Thoracic aorta (tissue), 2 donors: Measurements from ENCODE around the gene CPT1A. TPM values are rescaled to one million over a fixed set of nuclear protein-coding genes. Genes with fewer than 3 reads are reported as not detected.

Experiments
- ATAC-seq: fragments of 150-250 bp; one replicate; pipeline ENCODE4 v1.8.0; 2017; ENCODE audit warnings: low read depth; ENCODE audit not compliant: insufficient number of reproducible peaks, low FRiP score
- DNase-seq: peaks from one replicate; pipeline ENCODE4 v3.0.0-alpha.2; 2020; ENCODE audit warnings: low spot score
- H3K27ac ChIP-seq, 2 donors: fragments of 200-600 bp; sonication (generic); 1 replicate in 1 of 2; 2 replicates in 1 of 2; pipeline ENCODE4 v1.5.1; 2016; ENCODE audit warnings: mild to moderate bottlenecking in 2 of 2, moderate library complexity in 2 of 2
- H3K27me3 ChIP-seq: fragments of 200-600 bp; sonication (generic); replicated peaks from 2 replicates; pipeline ENCODE4 v1.6.0; 2016; ENCODE audit warnings: mild to moderate bottlenecking; ENCODE audit not compliant: insufficient read depth
- H3K36me3 ChIP-seq: fragments of 200-600 bp; sonication (generic); one replicate; pipeline ENCODE4 v1.5.1; 2016
- H3K4me1 ChIP-seq, 2 donors: fragments of 200-600 bp; sonication (generic); 1 replicate in 1 of 2; 2 replicates in 1 of 2; pipeline versions ENCODE4 v1.5.1 to v1.6.0; 2016; ENCODE audit warnings: low read depth in 2 of 2, mild to moderate bottlenecking in 1 of 2; ENCODE audit not compliant: control insufficient read depth in 1 of 2
- H3K4me3 ChIP-seq: fragments of 200-600 bp; sonication (generic); 2 replicates; pipeline ENCODE4 v1.5.1; 2016; ENCODE audit warnings: mild to moderate bottlenecking
- H3K9me3 ChIP-seq: fragments of 200-600 bp; sonication (generic); 2 replicates; pipeline ENCODE4 v1.5.1; 2016
- CTCF ChIP-seq: fragments of 200-600 bp; sonication (generic); IDR thresholded peaks from one replicate; pipeline ENCODE4 v1.5.1; 2019; ENCODE audit warnings: antibody characterized with exemption
- total RNA-seq, 2 donors: library from RNA; depleted of rRNA; stranded (reverse); fragments of >200 nt; gene quantifications; one replicate each; pipeline versions ENCODE4 v1.1.0 to v1.2.3, GENCODE V29; 2016

CPT1A gene
- total RNA-seq, 2 donors from 2014 or later = 61.1 to 75.3 TPM

GRCh38 chr11:68828957-68829356 is 12.8 kb downstream of the CPT1A start:
- Histone ChIP-seq H3K4me1 (peaks cover 6 to 43% of the 10 kb centered on the region in 2 donors), H3K27me3 (no peaks in the 10 kb centered on the region), H3K9me3 (no peaks in the 10 kb centered on the region), H3K27ac (no peak overlapping the region), H3K4me3 (no peak overlapping the region), H3K36me3 (peaks cover 8% of the 10 kb centered on the region)
- TF ChIP-seq CTCF = no peak
- ATAC-seq (no peak), DNase-seq (no peak)

DNA sequence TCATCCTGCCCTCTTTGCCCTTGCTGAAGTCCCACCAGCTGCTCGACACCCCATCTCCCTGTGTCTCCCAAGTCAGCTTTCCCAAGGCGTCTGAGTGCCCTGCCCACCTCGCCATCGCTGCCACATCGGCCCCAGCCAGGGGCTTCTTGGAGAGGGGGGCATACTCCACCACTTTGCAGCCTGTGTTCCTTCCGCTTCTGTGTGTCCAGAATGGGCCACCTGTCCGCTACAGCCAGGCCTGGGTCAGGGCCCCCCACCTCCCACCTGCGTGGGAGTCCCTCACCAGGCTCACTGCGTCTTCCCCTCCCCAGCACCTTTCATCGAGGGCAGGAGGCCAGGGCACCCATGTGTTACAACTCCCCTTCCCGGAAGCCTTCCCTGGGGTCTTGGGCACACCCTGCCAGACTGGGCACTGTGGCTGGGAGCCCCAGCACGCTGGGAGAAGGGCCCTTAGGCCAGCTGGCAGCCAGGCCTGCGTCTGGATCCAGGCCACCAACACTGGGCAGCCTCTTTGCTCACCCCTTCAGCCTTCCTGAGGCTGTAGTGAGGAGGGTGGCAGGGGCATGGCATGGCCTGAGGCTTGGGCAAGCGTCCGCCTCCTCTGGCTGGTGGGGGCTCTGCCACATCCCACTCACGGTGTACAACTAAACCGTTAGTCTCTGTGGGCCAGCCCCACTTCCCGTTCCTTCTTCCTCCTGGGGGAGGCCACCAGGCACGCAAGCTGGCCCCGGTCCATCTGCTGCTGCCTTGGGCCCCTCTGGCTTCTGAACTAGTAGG is 13.4 kb downstream of the CPT1A start:
- H3K4me1 ChIP-seq = peaks cover 6 to 43% of the 10 kb centered on the region in 2 donors
- peaks cover 8% of the 10 kb centered on the region for H3K36me3 ChIP-seq
- ATAC-seq (no peak), DNase-seq (no peak)
- no peak for TF ChIP-seq CTCF
- H3K9me3 ChIP-seq = no peaks in the 10 kb centered on the region
- H3K4me3 ChIP-seq = no peak overlapping the region
- no peak overlapping the region for H3K27ac ChIP-seq
- no peaks in the 10 kb centered on the region for H3K27me3 ChIP-seq

- DNase-seq = no peak
- Histone ChIP-seq H3K27ac (no peak overlapping the region), H3K4me1 (peaks cover 6 to 36% of the 10 kb centered on the region in 2 donors), H3K36me3 (peaks cover 8% of the 10 kb centered on the region), H3K4me3 (no peak overlapping the region), H3K9me3 (no peaks in the 10 kb centered on the region), H3K27me3 (no peaks in the 10 kb centered on the region)
- ATAC-seq = no peak
- no peak for TF ChIP-seq CTCF
Measured at GRCh38 chr11:68827733-68828132, 14.0 kb downstream of the CPT1A start.

GRCh38 chr11:68826726-68827125 is 15.0 kb downstream of the CPT1A start:
- no peak for TF ChIP-seq CTCF
- no peak for DNase-seq
- no peak for ATAC-seq
- no peaks in the 10 kb centered on the region for H3K27me3 ChIP-seq
- H3K27ac ChIP-seq = no peak overlapping the region
- no peak overlapping the region for H3K4me3 ChIP-seq
- peaks cover 6 to 26% of the 10 kb centered on the region in 2 donors for H3K4me1 ChIP-seq
- no peaks in the 10 kb centered on the region for H3K9me3 ChIP-seq
- H3K36me3 ChIP-seq = peaks cover 8% of the 10 kb centered on the region

GRCh38 chr11:68825571-68825970 is 16.1 kb downstream of the CPT1A start:
- Histone ChIP-seq H3K27ac (no peak overlapping the region), H3K27me3 (no peaks in the 10 kb centered on the region), H3K9me3 (no peaks in the 10 kb centered on the region), H3K4me1 (peaks cover 6 to 19% of the 10 kb centered on the region in 2 donors), H3K36me3 (peaks cover 2% of the 10 kb centered on the region), H3K4me3 (no peak overlapping the region)
- DNase-seq (no peak), ATAC-seq (no peak)
- TF ChIP-seq CTCF = no peak
